ENCODE data around the gene GPC1. TPM values are rescaled to one million over a fixed set of nuclear protein-coding genes. Genes with fewer than 3 reads are reported as not detected.

The GPC1 gene
- total RNA-seq, 1 donor from 2014 or later, result 36.0 TPM

- Histone ChIP-seq H3K27me3 (ENCODE audit: control insufficient read depth in 3 of 3, insufficient read depth in 3 of 3, low read length in 3 of 3) (no peaks in the 10 kb centered on the region), H3K9ac (ENCODE audit: low read depth in 1 of 3, low read length in 3 of 3) (no peak overlapping the region), H3K4me1 (ENCODE audit: control insufficient read depth in 3 of 3, insufficient read depth in 3 of 3, low read length in 3 of 3) (no peaks in the 10 kb centered on the region), H3K36me3 (ENCODE audit: control insufficient read depth in 3 of 3, insufficient read depth in 3 of 3, low read length in 3 of 3) (peaks cover 0 to 7% (median 5%) of the 10 kb centered on the region in 3 donors), H3K27ac (ENCODE audit: low read depth, low read length) (no peak overlapping the region), H3K4me3 (ENCODE audit: low read length in 3 of 3) (no peak overlapping the region), H3K9me3 (ENCODE audit: control insufficient read depth in 3 of 3, low read length in 3 of 3) (no peaks in the 10 kb centered on the region)
These were observed 70.4 kb downstream of the GPC1 start for GRCh38 chr2:240505910-240506309.

DNA sequence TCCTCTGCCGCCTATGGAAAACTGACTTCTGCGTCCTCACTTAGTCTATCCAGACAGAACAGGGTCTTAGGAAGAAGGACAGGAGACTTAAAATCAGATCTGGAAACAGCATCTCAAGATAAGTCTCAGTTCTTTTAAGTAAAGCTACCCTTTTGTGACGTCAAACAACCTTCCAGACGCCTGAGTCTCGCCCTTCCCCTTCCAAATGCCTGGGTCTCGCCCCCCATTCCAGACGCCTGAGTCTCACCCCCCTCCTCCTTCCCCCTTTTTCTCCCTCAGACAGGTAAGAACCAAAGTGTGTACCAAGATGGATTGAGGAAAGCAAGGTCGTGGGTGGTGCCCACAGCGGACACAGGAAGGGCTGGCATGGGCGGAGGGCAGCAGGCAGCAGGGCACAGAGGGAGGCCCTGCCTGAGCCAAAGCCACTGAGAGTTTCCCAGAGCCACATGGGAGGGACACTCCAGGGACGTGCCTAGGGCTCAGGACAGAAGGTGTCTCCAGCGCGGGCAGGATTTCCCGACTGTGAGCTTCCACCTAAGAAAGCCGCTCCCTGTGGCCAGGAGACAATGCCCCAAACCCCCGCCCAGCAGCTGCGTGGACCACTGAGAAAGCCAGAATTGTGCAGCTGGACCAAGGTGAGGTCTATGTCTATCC lies 71.1 kb downstream of the GPC1 start:
- no peaks in the 10 kb centered on the region for H3K9me3 ChIP-seq (ENCODE audit: control insufficient read depth in 3 of 3, low read length in 3 of 3)
- H3K27me3 ChIP-seq (ENCODE audit: control insufficient read depth in 3 of 3, insufficient read depth in 3 of 3, low read length in 3 of 3), result no peaks in the 10 kb centered on the region
- no peak overlapping the region for H3K27ac ChIP-seq (ENCODE audit: low read depth, low read length)
- no peak overlapping the region for H3K9ac ChIP-seq (ENCODE audit: low read depth in 1 of 3, low read length in 3 of 3)
- no peaks in the 10 kb centered on the region for H3K4me1 ChIP-seq (ENCODE audit: control insufficient read depth in 3 of 3, insufficient read depth in 3 of 3, low read length in 3 of 3)
- H3K4me3 ChIP-seq (ENCODE audit: low read length in 3 of 3), result no peak overlapping the region
- peaks cover 2 to 7% (median 5%) of the 10 kb centered on the region in 3 donors for H3K36me3 ChIP-seq (ENCODE audit: control insufficient read depth in 3 of 3, insufficient read depth in 3 of 3, low read length in 3 of 3)

DNA sequence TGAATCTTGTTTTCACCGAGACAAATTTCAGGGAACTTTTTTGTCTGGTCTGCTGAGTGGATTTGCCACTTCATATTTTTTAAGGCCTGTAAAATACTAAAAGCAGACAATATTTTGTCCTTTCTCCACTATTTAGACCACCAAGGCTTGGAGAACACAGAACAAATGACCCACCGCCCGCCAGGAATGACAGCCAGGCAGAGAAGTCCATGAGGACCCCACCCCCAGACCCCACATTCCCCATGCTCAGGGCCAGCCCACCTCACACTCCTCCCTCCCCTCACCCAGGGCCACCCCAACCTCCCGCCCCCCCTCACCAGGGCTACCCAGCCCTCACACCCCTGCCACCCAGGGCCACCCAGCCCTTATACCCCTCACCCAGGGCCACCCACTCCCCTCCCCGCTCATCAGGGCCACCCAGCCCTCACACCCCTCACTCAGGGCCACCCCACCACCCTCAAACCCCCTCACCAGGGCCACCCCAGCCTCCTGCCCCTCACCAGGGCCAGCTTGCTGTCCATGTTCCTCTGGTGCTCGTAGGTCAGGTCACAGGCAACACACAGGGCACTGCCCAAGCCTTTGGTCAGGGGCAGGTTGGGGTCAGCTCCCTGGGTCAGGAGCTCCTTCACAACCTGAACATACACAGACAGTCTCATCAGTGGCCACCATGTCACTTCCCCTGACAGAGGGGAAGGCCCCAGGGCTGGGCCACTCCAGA lies 71.8 kb downstream of the GPC1 start:
- H3K27me3 ChIP-seq (ENCODE audit: control insufficient read depth in 3 of 3, insufficient read depth in 3 of 3, low read length in 3 of 3), result no peaks in the 10 kb centered on the region
- no peaks in the 10 kb centered on the region for H3K9me3 ChIP-seq (ENCODE audit: control insufficient read depth in 3 of 3, low read length in 3 of 3)
- H3K27ac ChIP-seq (ENCODE audit: low read depth, low read length), result no peak overlapping the region

DNA sequence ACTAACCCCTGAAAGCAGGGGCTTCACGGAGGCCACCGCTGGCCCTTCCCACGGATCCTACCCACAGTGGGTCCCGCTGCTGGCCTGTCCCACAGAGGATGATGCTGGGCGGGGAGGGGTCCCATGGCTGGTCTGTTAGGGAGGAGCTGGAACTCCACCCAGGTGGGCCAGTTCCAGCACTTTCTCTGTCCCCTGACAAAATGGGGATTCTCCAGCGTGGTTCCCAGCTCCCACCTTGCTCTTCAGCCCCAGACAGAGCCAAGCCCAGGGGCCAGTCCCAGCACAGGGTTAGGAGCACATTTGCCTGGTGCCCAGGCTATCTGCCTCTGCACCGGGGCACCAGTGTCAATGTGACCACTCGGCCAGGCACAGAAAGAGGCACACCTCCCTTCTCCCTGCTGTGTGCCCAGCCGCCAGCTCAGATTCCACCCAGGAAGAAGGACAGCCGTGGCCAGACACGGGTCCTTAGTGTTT lies 72.4 kb downstream of the GPC1 start:
- H3K27ac ChIP-seq (ENCODE audit: low read depth, low read length), result no peak overlapping the region
- H3K36me3 ChIP-seq (ENCODE audit: control insufficient read depth in 3 of 3, insufficient read depth in 3 of 3, low read length in 3 of 3), result peaks cover 2 to 12% (median 5%) of the 10 kb centered on the region in 3 donors
- H3K4me3 ChIP-seq (ENCODE audit: low read length in 3 of 3), result no peak overlapping the region
- H3K4me1 ChIP-seq (ENCODE audit: control insufficient read depth in 3 of 3, insufficient read depth in 3 of 3, low read length in 3 of 3), result no peaks in the 10 kb centered on the region
- H3K9me3 ChIP-seq (ENCODE audit: control insufficient read depth in 3 of 3, low read length in 3 of 3), result no peaks in the 10 kb centered on the region
- no peaks in the 10 kb centered on the region for H3K27me3 ChIP-seq (ENCODE audit: control insufficient read depth in 3 of 3, insufficient read depth in 3 of 3, low read length in 3 of 3)
- H3K9ac ChIP-seq (ENCODE audit: low read depth in 1 of 3, low read length in 3 of 3), result no peak overlapping the region

More for the DNA sequence above, 71.8 kb downstream of the GPC1 start:
- no peak overlapping the region for H3K9ac ChIP-seq (ENCODE audit: low read depth in 1 of 3, low read length in 3 of 3)
- peaks cover 2 to 11% (median 5%) of the 10 kb centered on the region in 3 donors for H3K36me3 ChIP-seq (ENCODE audit: control insufficient read depth in 3 of 3, insufficient read depth in 3 of 3, low read length in 3 of 3)
- H3K4me3 ChIP-seq (ENCODE audit: low read length in 3 of 3), result no peak overlapping the region
- no peaks in the 10 kb centered on the region for H3K4me1 ChIP-seq (ENCODE audit: control insufficient read depth in 3 of 3, insufficient read depth in 3 of 3, low read length in 3 of 3)

DNA sequence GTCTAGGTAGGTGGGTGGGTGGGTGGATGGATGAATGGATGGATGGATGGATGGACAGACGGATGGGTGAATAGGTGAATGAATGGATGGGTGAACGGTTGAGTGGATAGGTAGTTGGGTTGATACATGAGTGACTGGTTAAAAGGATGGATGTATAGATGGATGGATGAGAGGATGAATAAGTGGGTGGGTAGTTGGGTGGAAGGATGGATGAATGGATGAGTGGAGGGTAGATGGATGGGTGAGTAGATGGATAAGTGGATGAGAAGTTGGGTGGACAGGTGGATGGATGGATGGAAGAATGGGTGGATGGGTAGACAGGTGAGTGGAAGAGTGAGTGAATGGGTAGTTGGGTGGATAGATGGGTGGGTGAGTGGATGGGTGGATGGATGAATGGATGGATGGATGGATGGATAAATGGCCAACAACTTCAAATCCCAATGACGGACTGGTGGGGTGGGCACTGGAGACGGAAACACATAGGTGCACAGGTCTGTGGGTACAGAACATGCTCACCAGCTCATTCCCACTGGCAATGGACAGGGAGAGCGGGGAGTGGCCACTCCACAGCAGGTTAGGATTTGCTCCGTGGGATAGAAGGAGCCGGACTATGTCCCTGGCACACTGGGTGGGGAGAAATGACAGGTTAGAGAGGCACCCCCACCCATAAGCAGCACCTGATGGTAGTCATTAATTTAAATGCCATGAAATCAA lies 73.5 kb downstream of the GPC1 start:
- H3K9me3 ChIP-seq (ENCODE audit: control insufficient read depth in 3 of 3, low read length in 3 of 3), result no peaks in the 10 kb centered on the region
- peaks cover 2 to 12% (median 5%) of the 10 kb centered on the region in 3 donors for H3K36me3 ChIP-seq (ENCODE audit: control insufficient read depth in 3 of 3, insufficient read depth in 3 of 3, low read length in 3 of 3)
- H3K4me1 ChIP-seq (ENCODE audit: control insufficient read depth in 3 of 3, insufficient read depth in 3 of 3, low read length in 3 of 3), result peaks cover 0 to 2% (median 0%) of the 10 kb centered on the region in 3 donors

GRCh38 chr2:240509667-240510512 lies 74.4 kb downstream of the GPC1 start:
- Histone ChIP-seq H3K4me1 (ENCODE audit: control insufficient read depth in 3 of 3, insufficient read depth in 3 of 3, low read length in 3 of 3) (peaks cover 0 to 2% (median 0%) of the 10 kb centered on the region in 3 donors), H3K36me3 (ENCODE audit: control insufficient read depth in 3 of 3, insufficient read depth in 3 of 3, low read length in 3 of 3) (peaks cover 2 to 12% (median 5%) of the 10 kb centered on the region in 3 donors), H3K4me3 (ENCODE audit: low read length in 3 of 3) (no peak overlapping the region), H3K9ac (ENCODE audit: low read depth in 1 of 3, low read length in 3 of 3) (no peak overlapping the region), H3K9me3 (ENCODE audit: control insufficient read depth in 3 of 3, low read length in 3 of 3) (no peaks in the 10 kb centered on the region), H3K27me3 (ENCODE audit: control insufficient read depth in 3 of 3, insufficient read depth in 3 of 3, low read length in 3 of 3) (no peaks in the 10 kb centered on the region), H3K27ac (ENCODE audit: low read depth, low read length) (no peak overlapping the region)

More for the DNA sequence above, 73.5 kb downstream of the GPC1 start:
- Histone ChIP-seq H3K27ac (ENCODE audit: low read depth, low read length) (no peak overlapping the region), H3K27me3 (ENCODE audit: control insufficient read depth in 3 of 3, insufficient read depth in 3 of 3, low read length in 3 of 3) (no peaks in the 10 kb centered on the region), H3K9ac (ENCODE audit: low read depth in 1 of 3, low read length in 3 of 3) (no peak overlapping the region), H3K4me3 (ENCODE audit: low read length in 3 of 3) (no peak overlapping the region)

GRCh38 chr2:240510513-240511210 lies 75.2 kb downstream of the GPC1 start:
- no peaks in the 10 kb centered on the region for H3K27me3 ChIP-seq (ENCODE audit: control insufficient read depth in 3 of 3, insufficient read depth in 3 of 3, low read length in 3 of 3)
- no peak overlapping the region for H3K27ac ChIP-seq (ENCODE audit: low read depth, low read length)
- H3K36me3 ChIP-seq (ENCODE audit: control insufficient read depth in 3 of 3, insufficient read depth in 3 of 3, low read length in 3 of 3), result peaks cover 2 to 12% (median 3%) of the 10 kb centered on the region in 3 donors
- H3K4me3 ChIP-seq (ENCODE audit: low read length in 3 of 3), result no peak overlapping the region
- peaks cover 0 to 2% (median 0%) of the 10 kb centered on the region in 3 donors for H3K4me1 ChIP-seq (ENCODE audit: control insufficient read depth in 3 of 3, insufficient read depth in 3 of 3, low read length in 3 of 3)
- H3K9me3 ChIP-seq (ENCODE audit: control insufficient read depth in 3 of 3, low read length in 3 of 3), result no peaks in the 10 kb centered on the region
- H3K9ac ChIP-seq (ENCODE audit: low read depth in 1 of 3, low read length in 3 of 3), result no peak overlapping the region

DNA sequence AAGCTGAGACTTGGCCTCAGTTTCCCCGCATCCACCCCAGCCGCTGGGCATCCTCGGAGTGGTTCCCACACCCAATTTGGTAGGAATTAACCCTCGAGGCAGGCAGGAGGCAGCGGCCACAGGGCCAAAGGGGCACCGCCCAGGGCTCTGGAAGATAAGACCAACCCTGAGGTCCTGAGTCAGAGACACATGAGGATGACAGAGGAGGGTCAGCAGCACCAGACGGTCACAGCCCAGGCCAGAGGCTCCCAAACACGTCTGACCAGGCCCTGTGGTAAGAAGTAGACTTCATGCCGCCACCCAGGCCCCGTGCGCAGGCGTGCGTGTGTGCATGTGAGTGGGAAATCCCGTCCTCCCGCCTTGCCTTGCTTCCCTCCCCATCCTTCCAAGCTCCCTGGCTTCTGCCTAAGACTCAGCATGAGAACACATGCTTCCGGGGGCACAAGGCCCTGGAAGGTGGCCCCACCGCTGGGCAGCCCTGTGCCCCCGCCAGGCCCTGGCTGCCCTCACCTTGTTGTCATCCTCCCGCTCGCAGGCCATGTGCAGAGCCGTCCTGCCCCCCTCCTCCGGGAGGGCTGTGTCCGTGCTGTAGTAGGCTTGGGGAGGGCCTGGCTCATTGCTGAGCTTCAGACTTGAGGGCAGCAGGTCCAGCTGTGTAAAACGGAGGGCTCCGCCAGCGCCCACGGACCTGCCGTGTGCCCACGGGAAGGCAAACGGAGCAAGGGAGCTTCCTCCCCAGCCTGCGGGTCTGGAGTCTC lies 76.1 kb downstream of the GPC1 start:
- Histone ChIP-seq H3K9me3 (ENCODE audit: control insufficient read depth in 3 of 3, low read length in 3 of 3) (no peaks in the 10 kb centered on the region), H3K9ac (ENCODE audit: low read depth in 1 of 3, low read length in 3 of 3) (no peak overlapping the region), H3K27ac (ENCODE audit: low read depth, low read length) (no peak overlapping the region), H3K4me1 (ENCODE audit: control insufficient read depth in 3 of 3, insufficient read depth in 3 of 3, low read length in 3 of 3) (peaks cover 0 to 2% (median 0%) of the 10 kb centered on the region in 3 donors), H3K4me3 (ENCODE audit: low read length in 3 of 3) (no peak overlapping the region), H3K27me3 (ENCODE audit: control insufficient read depth in 3 of 3, insufficient read depth in 3 of 3, low read length in 3 of 3) (no peaks in the 10 kb centered on the region), H3K36me3 (ENCODE audit: control insufficient read depth in 3 of 3, insufficient read depth in 3 of 3, low read length in 3 of 3) (peaks cover 2 to 12% (median 3%) of the 10 kb centered on the region in 3 donors)

Data from skeletal muscle tissue (tissue), 4 donors.